Measurements from ENCODE around the gene TMOD2. TPM values are rescaled to one million over a fixed set of nuclear protein-coding genes. Genes with fewer than 3 reads are reported as not detected.

The TMOD2 gene
- 7.6 TPM in 2 replicates for total RNA-seq (2014; rRNA removed; shearing (Covaris generic))
- 6.0 and 10.1 TPM in 2 replicates for polyA plus RNA-seq (2015; cell fraction: cytosol; rRNA removed)
- 11.1 and 20.1 TPM in 2 replicates for polyA plus RNA-seq (2015; cell fraction: nucleus; rRNA removed)

DNA sequence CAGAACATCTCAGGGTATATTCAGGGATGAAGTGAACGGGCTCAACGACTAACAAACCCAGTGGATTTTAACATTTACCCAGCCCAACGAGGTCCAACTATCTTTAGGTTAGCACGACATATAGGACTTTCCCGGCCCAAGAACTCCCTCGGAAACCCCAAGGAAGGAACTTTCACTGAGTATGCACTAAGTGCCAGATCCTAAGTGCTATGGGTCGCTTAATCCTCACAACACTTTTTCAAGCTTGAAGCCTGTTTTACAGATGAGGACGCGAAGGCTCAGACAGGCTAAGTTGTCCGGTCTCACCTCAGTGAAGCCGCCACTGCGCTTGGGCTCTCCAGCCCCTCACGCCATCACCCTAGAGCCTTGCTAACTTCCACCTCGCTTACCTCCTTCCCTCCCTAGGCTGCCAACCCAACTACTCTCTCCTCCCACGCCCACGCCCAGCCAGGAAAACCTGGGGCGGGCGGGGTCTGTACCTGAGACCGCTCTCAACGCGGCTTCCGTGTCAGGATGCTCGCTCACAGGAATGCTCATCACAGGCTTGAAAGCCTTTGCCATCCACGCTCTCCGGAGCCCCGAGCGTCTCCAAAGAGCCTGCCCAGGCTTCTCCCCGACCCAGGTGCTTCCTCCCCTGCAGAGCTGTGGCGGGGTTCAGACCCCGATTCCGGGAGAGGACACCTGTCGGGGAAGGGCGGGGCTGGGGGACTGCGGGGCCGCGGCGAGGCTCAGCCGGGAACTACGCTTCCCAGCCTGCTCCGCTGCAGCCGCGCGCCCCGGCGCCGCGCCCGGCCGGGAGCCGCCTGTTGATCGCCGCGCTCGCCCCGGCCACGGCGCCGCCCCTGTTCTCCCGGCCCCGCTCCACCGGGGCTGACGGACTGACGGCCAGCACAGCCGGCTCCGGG lies at the start of gene TMOD2:
TMOD2 (plus strand) TSS at position 806 of the 905 bp plus-strand sequence. CDS start 14,845 bp downstream, outside the sequence.
- in situ Hi-C loops (cut with HindIII; ENCODE audit: low pct_unique_long_range_greater_than_20kb, low sequenced_read_pairs), result no loop called here
- DNase-seq (ENCODE audit: low read depth, low spot score), result peak; percentile 26

DNA sequence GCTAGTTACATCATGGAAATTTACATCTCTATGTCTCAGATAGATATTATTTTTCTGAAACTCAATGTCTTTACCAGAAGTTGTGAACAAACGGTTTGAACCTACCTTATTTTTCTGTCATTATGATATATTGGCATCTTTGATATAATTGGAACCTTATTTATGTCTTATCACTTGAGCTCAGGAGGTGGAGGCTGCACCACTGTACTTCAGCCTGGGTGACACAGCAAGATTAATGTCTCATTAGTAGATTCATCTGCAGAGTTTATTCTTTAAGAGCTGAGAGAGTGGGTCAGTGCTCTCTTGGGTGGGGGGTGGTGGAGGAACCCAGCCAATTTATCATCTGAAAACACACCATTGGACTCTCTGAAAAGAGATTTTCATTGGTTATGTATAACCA lies 48.7 kb upstream of the TMOD2 start:
- in situ Hi-C loops (cut with HindIII; ENCODE audit: low pct_unique_long_range_greater_than_20kb, low sequenced_read_pairs), result no loop called here
- DNase-seq (ENCODE audit: low read depth, low spot score), result no peak

DNA sequence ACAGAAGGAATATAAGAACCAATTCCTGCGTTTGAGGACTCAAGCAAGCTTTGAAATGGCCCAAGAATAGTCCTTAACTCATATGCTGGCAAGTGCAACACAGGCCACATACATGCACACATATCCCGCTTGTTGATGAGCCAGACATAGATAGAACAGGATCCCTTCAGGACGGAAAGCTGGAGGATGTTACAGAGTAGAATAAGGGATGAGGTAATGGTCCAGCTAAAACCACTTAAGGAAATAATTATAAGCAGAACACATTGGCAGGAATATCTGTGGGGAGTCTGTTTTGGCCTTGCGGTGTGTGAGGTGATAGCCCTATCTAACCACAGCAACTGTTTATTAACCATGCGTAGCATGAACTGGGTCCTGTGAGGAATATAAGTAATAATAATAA lies 45.1 kb upstream of the TMOD2 start:
- no peak for DNase-seq (ENCODE audit: low read depth, low spot score)
- in situ Hi-C loops (cut with HindIII; ENCODE audit: low pct_unique_long_range_greater_than_20kb, low sequenced_read_pairs), result no loop called here

DNA sequence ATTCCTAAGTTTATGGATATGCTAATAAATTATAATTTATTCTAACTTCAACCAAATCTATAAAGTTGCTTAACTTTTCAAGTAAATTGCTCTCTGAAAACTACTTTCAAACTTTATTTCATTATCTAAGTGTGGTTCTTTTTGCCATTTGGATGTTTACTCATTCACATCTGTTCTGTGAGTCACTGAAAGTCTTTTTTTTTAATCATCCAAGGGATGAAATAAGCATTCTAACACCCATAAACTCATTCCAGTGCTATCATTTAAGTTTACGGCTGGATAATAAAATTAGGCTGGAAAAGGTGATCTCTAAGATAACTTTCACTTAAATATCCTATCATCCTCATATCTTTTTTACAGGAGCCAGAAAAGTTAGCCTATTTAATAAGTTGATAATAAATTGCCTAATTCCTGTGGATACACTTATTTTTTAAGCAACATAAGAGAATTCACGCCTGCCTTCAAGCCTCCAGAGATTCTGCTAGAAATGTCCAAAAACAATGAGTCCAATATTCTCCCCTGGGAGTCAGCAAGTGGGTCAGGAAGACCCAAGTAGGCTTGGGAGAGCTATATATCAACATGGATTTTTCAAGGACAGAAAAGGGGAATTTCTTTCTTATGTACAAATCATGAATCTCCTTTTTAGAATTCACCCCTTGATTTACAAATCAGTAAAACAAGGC lies 44.3 kb upstream of the TMOD2 start:
- no peak for DNase-seq (ENCODE audit: low read depth, low spot score)
- in situ Hi-C loops (cut with HindIII; ENCODE audit: low pct_unique_long_range_greater_than_20kb, low sequenced_read_pairs), result no loop called here

DNA sequence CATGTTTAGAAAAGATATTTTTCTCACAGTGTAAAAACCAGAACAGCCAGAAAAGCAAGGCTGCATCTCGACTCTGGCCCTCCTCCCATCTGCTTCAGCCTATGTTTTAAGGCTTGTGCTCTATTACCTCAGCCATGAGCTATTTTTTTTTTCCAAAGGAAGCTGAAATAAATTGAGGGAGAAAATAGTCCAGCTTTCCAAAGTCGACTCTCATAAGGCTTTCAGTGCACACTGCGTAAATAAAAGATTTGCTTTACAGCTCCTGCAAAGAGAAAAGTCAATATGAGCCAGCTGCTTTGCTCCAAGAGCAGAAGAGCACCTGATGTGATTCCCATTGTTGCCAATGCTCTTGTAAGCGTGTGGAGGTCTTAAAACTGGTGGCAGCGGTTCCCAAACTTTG lies 43.4 kb upstream of the TMOD2 start:
- in situ Hi-C loops (cut with HindIII; ENCODE audit: low pct_unique_long_range_greater_than_20kb, low sequenced_read_pairs), result no loop called here
- no peak for DNase-seq (ENCODE audit: low read depth, low spot score)

DNA sequence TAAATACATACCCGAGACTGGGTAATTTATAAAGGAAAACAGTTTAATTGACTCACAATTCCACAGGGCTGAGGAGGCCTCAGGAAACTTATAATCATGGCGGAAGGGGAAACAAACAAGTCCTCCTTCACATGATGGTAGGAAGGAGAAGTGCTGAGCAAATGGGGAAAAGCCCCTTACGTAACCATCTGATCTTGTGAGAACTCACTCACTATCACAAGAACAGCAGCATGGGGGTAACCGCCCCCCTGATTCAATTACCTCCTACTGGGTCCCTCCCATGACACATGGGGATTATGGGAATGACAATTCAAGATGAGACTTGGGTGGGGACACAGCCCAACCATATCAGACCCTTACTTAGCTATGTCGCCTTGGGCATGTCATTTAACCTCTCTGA lies 42.4 kb upstream of the TMOD2 start:
- DNase-seq (ENCODE audit: low read depth, low spot score), result no peak
- in situ Hi-C loops (cut with HindIII; ENCODE audit: low pct_unique_long_range_greater_than_20kb, low sequenced_read_pairs), result no loop called here

DNA sequence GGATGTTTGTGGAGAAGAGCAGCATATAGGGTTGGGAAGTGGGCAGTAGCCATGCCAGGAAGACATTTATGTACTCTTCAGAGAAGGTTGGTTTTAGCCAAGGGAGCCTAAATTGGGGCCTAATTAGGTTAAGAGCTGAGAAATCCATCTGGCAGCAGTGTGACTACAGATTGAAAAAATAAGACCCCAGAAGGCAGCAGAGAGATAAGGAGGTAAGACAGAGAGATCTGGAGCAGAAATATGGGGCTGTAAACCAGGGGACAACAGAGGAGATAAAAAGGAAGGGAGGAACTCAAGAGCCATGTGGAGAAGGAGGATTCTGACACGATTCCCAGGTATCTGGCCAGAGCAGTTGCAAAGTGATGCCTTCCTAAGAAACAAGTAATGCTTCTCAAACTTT lies 37.2 kb upstream of the TMOD2 start:
- DNase-seq (ENCODE audit: low read depth, low spot score), result no peak
- in situ Hi-C loops (cut with HindIII; ENCODE audit: low pct_unique_long_range_greater_than_20kb, low sequenced_read_pairs), result no loop called here

DNA sequence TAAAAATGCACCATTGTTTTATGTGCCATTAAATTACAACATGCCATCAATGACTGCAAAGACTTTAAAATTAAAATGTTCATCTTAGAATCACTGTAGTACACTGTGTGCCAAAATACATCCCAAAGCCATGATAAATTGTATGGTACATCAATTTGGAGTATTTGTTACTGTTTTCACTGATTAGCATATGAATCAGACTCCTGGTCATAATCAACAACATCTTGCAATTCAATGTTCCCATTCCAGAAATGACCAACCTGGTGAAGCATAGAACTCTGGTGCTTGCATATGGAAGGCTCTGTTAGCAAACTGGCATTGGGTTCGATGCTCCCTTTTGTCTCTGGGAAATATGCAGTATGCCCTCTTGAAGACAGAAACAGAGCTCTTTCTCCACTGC lies 36.5 kb upstream of the TMOD2 start:
- in situ Hi-C loops (cut with HindIII; ENCODE audit: low pct_unique_long_range_greater_than_20kb, low sequenced_read_pairs), result no loop called here
- no peak for DNase-seq (ENCODE audit: low read depth, low spot score)

DNA sequence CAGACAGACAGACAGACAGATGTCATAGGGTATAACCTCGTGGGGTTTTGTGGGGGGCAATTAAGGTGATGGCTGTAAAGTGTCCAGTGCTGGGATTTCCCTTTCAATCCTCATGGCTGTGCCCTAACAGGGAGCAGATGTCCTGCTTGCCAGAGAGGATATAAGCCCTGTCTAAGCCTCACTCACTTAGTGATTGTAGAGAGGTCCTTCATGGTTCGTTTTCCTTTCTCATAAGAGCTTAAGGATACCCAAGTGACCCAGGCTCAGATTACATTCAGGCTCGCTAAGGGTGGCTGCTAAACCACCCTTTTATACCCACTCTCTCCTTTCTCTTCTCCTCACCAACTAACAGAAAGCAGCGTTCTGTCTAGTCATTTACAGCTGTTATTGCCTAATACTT lies 33.2 kb upstream of the TMOD2 start:
- no peak for DNase-seq (ENCODE audit: low read depth, low spot score)
- in situ Hi-C loops (cut with HindIII; ENCODE audit: low pct_unique_long_range_greater_than_20kb, low sequenced_read_pairs), result no loop called here

DNA sequence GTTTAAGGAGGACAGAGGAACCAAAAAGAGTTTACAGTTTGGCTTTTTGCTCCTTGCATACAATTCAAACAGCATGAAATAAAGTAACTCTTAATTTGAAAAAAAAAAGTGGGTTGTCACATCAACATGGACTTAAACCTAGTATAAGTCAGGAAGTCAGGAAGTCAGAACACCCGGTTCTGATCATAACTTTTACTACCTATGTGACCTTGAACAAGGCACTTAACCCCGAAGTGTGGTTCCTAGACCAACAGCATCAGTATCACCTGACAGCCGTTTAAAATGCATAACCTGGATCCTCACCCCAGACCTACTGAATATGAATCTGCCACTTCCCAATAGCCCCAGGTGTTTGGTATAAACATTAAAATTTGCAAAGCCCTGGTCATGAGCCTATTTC lies 32.7 kb upstream of the TMOD2 start:
- in situ Hi-C loops (cut with HindIII; ENCODE audit: low pct_unique_long_range_greater_than_20kb, low sequenced_read_pairs), result no loop called here
- DNase-seq (ENCODE audit: low read depth, low spot score), result no peak

DNA sequence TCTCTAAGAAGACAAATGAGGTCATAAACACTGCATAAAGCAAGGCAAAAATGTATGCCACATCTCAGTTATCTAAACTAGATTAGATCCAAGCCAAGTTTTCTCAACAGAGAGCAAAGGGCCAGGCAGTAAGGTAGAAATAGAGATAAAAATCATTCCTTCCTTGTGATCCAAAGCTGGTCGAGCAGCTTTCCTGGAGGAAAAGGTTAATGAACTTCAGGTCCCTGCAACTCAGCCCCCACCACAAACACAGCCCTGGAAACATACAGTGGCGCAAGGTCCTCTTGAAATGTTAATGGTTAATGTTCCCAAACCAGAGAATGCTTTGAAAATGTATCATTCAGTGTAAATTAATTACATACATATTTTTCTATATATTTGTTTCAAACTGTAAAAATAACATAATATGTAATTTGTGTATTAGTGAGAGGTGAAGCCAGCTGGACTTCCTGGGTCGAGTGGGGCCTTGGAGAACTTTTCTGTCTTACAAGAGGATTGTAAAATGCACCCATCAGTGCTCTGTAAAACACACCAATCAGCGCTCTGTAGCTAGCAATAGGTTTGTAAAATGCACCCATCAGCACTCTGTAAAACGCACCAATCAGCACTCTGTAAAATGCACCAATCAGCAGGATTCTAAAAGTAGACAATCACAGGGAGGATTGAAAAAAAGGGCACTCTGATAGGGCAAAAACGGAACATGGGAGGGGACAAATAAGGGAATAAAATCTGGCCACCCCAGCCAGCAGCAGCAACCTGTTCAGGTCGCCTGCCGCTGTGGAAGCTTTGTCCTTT lies 31.0 kb upstream of the TMOD2 start:
- DNase-seq (ENCODE audit: low read depth, low spot score), result no peak
- in situ Hi-C loops (cut with HindIII; ENCODE audit: low pct_unique_long_range_greater_than_20kb, low sequenced_read_pairs), result no loop called here

DNA sequence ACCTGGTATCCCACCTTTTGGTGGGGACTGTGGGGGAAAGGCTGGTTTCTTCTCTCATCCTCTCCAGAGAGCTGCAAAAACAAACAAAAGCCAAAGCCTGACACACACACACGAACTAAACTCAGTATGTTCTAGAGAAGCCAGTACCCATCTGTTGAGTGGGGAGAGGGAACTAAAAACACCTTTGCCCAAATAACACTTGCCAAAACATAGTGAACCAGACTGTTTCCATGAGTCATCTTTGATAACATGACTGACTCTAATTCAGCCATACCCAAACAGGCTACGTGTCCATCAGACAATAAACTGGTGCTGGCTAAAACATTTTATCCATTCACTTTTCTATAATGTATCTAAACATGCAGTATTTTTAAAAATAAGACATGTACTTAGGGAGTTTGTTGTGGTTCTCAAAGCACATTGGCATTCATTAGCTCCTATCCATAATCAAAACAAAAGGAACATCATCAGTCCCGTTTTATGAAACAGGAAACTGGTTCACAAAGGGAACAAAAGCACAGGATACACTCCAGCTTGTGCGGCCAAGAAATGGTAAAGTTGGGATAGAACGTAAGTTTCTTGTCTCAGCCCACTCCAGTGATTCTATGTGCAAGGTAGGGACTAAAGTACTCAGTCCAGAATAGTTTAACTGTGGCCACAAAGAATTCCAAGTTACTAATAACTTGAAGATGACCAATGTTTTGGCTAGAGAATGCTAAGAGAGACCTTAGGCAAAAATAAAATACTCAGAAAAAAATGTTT lies 30.0 kb upstream of the TMOD2 start:
- no peak for DNase-seq (ENCODE audit: low read depth, low spot score)
- in situ Hi-C loops (cut with HindIII; ENCODE audit: low pct_unique_long_range_greater_than_20kb, low sequenced_read_pairs), result no loop called here

DNA sequence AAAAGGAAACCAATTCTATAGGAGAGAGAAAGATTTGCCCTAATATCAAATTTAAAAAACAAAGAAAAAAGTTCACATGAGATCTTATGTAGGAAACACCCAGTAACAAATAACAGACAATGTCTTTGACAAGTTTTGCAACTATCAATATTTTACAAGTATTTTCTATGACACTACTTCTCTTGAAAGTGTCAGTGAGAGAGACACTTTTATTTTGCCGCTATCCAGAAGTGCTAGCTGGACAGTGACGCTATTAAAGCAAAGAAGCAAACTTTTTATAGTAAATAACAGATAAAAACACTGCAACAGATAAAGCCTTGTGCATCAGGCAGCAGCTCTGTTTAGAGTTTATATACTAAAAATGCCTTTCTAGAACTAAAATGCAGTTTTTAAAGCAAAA lies 27.2 kb upstream of the TMOD2 start:
- in situ Hi-C loops (cut with HindIII; ENCODE audit: low pct_unique_long_range_greater_than_20kb, low sequenced_read_pairs), result no loop called here
- DNase-seq (ENCODE audit: low read depth, low spot score), result no peak

DNA sequence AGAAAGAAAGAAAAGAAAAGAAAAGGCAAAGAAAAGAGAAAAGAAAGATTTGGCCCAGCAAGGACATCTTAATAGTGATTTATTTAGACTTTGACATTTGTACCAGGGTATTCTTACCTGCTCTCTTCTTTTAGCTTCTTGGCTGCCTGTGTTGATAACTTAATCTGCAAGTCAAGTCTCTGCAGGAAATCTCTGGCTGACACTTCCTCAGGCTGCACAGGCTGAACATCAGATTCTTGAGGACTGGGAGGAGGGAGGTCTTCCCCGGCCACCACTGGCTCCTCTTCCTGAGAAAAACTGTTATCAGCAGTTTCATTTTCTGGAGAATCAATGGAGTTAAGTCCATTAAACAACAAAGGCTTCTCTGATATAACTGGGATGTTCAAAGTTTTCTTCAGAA lies 26.7 kb upstream of the TMOD2 start:
- DNase-seq (ENCODE audit: low read depth, low spot score), result peak; percentile 20
- in situ Hi-C loops (cut with HindIII; ENCODE audit: low pct_unique_long_range_greater_than_20kb, low sequenced_read_pairs), result no loop called here

DNA sequence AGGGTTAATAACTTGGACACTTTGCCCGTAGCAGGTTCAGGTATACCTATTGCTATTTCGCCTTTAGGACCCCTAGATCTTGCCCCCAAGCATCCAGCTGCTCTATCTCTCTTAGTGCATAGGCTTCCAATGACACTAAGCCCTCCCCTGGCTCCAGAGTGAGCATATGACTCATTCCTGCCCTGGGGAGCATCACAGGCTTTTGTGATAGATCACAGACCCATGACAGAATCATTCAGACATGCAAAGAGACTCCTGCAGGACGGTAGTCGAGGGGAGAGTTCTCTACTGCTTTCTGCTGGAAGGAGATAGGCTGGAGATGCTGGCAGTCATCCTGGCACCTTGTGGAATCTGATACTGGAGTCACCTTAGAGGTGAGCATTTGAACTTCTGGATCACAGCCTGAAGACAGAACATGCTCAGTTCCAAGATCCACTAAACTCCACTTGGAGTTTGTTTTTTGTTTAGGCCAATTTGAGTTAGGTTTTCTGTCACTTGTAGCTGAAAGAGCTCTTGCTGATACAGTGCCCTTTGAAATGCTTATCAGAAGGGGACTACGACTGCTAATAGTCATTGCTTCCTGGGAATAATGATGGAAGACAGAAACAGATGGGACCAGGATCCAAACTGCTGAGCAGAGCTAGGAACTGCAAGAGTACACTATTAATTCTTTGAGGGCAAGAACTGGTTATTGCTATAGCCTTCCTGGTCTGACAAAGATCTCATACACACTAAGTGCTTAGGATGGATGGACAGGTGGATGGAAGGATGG lies 24.9 kb upstream of the TMOD2 start:
- peak; percentile 70 for DNase-seq (ENCODE audit: low read depth, low spot score)
- in situ Hi-C loops (cut with HindIII; ENCODE audit: low pct_unique_long_range_greater_than_20kb, low sequenced_read_pairs), result no loop called here

DNA sequence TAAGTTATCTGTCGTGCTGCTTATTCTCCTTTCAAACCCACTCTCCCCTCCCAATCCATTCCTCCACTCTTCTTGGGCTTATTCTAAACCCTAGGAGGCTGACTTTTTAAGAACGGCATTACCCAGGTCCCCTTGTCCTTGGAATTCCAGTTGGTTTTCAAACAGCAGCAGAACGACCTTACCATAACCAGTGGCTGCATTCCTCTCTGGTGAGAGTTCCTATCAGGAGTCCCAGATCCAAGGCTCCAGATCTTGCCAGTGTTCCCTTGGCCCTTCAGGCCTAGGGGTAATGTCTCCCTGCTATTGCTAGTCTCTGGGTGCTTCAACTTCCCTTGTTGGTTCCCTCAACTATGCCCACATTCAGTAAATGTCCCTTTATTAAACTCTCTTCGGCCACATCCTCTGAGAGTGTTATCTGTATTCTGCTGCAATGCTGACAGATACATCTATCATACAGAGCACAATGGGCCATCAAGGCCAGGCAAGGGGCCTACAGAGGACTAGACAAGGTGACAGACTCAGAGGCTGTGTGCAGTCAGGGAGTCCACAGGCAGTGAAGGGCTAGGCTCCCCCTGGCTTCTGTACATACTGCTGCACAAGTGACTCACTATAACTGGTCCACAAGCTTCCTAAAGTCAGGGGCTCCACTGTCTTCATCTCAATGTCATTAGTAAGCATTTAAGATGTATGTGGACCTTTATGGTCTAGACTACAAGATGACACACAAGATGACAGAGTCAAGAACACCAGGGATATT lies 24.1 kb upstream of the TMOD2 start:
- in situ Hi-C loops (cut with HindIII; ENCODE audit: low pct_unique_long_range_greater_than_20kb, low sequenced_read_pairs), result no loop called here
- no peak for DNase-seq (ENCODE audit: low read depth, low spot score)

All from SK-MEL-5 (cell line).